ENCODE measurements around the gene UNC13D.
"Not testable (repeated sequence)": the region's sequence is repeated elsewhere in the genome, so short reads cannot be mapped to it uniquely, and the experiment has no call there.

The UNC13D gene

DNA sequence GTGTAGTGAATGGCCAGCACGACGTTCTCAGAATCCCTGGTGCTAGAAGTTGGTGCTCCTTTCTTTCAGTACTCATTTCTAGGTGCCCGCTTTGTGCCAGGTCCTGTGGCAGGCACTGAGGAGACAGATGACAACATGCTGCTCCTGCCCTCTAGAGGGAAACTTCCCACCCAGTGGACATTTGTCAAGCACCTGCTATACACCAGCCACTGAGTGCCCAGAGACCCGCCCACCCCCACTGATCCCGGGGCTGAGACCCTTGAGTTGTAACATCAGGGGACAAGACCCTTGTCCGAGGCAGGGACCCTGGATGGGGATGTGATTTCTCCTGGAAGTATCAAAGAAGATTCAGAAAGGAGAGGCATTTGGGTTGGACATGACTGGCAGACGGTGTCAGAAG, 25.1 kb downstream of the UNC13D start:
- no peak for DNase-seq

GRCh38 chr17:75818326-75818885, 25.8 kb downstream of the UNC13D start:
- no peak for DNase-seq

DNA sequence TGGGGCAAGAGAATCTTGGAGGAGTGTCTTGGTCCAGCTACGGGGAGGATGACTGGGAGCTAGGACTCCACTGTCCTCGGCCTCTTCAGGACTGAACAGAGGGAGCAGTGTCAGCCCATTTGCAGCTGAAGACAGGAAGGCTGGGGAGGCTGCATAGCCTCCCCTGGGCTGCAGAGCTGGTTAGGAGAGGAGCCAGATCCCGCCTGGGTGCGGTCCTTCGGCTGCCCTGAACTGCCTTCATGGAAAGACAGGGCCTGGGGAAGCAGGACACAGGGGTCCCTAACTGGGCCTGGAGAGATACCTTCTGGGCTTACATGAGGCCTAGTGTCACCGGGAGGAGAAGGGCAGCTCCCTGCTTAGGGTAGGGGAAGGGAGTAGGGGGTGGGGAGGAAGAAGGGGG, 26.6 kb downstream of the UNC13D start:
- DNase-seq: no peak

GRCh38 chr17:75816693-75817092, 27.5 kb downstream of the UNC13D start:
- DNase-seq: no peak

GRCh38 chr17:75815399-75815798, 28.8 kb downstream of the UNC13D start:
- no peak for DNase-seq

DNA sequence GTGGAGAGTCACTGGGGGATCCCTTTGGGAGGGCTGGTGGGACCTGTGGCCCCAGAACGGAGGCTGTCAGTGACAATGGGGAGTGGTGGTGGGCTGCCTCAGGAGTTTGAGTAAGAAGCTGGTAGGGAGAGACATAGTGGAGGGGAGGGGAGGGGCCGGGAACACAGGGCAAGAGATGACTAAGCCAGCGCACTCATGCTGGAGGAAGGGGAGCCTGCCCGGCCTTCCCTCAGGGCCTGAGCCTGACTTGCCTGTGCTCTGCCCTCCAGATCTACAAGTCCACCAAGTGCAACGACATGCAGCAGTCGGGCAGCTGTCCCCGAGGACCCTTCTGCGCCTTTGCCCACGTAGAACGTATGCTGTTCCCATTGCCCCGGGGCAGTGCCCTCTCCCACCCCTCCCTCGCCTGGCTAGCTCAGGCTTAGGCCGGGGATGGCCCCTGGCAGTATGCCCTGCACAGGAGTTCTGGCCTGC, 29.3 kb downstream of the UNC13D start:
- DNase-seq: no peak

DNA sequence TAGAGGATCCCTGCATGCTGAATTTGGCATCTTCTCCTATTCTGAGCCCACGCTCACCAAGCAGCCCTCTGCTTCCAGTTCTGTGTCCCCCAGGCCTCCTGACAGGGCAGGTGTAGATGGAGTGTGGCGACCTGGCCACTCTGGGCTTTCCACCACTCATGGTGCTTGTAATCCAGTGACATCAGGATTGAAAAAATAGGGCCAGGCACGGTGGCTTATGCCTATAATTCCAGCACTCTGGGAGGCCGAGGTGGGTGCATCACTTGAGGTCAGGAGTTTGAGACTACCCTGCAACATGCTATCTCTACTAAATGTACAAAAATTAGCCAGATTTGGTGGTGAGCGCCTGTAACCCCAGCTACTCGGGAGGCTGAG, 30.2 kb downstream of the UNC13D start:
- DNase-seq: no peak

GRCh38 chr17:75813081-75814020, 30.9 kb downstream of the UNC13D start:
- DNase-seq: no peak

DNA sequence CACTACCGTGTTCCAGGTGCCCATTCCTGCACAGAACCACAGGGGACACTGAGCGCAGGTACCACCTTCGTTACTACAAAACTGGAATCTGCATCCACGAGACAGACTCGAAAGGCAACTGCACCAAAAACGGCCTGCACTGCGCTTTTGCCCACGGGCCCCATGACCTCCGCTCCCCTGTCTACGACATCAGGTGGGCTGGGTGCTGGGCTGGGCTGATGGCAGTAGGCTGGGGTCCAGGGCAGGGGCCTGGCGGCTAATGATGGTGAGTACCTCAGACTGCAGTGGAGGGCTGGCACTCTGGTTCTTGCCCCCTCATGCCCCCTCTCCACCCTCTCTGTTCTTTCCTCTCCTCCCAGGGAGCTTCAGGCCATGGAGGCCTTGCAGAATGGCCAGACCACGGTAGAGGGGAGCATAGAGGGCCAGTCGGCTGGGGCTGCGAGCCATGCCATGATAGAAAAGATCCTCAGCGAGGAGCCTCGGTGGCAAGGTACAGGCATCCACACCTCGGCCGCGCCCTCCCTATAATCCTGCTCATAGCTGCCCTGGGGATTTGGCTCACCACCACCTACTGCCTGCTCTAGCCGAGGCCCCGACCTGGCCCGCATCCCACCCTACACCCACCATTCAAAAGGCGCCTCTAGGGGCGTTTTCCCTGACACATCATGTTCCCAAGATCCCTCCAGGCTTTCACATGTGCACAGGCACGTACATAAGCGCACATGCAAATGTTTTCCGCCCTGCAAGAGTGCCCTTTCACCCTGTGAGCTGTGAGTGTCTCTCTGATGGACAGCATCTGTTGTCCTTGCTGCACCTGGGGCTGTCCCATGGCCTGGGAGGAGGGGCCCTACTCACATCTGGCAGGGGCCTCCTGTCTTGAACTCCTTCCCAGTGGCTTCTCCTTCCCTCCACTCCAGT, 31.8 kb downstream of the UNC13D start:
- DNase-seq: no peak

GRCh38 chr17:75811174-75811573, 33.0 kb downstream of the UNC13D start:
- DNase-seq: no peak

GRCh38 chr17:75810756-75811155, 33.4 kb downstream of the UNC13D start:
- DNase-seq: not testable (repeated sequence)

GRCh38 chr17:75810216-75810615, 34.0 kb downstream of the UNC13D start:
- DNase-seq: no peak

DNA sequence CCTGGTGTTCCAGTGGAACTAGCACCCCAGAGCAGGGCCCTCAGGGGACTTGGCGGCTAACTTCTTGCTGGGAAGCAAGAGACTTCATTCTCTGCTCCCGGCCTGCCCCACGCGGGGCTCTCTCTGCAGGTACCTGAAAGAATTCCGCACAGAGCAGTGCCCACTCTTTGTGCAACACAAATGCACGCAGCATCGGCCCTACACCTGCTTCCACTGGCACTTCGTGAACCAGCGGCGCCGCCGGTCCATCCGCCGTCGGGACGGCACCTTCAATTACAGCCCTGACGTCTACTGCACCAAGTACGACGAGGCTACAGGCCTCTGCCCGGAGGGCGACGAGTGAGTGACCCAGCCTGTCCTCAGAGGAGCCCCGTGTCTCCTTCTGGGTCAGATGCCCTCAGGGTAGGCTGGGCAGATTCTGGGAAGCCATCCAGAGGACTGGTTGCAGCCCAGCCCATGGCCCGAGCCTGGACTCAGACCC, 34.5 kb downstream of the UNC13D start:
- DNase-seq: no peak

DNA sequence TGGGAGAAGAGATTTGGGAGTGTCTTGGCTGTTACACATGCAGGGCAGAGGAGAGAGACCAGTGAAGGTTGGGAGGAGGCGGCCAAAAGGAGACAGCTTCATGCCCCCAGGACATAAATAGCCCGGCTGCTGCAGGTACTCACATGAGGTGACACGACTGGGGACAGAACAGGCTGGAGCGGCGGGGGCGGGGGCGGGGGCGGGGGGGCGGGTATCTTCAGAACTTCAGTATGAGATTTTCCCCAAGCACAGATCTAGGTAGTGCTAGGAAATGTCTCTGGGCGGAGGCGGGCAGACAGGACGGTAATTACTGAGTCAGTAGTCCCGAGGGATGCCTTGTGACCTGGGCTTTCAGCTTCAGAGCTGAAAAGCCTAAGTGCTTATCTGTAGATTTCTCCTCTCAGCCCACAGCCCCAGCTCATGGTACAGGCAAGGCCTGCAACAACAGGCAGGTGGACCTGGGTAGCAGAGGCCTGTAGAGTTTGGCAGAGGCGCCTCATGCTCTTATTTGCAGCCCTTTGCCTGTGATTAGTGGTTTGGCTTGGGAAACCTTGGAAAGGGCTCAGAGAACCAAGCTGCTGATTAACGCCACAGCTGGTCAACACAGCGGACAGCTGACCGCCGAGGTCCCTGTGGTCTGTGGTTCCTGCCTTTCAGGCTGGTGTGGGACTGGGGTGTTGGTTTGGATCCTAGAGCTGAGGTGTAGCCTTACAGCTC, 35.1 kb downstream of the UNC13D start:
- DNase-seq: no peak

GRCh38 chr17:75808549-75808904, 35.7 kb downstream of the UNC13D start:
- DNase-seq: no peak

DNA sequence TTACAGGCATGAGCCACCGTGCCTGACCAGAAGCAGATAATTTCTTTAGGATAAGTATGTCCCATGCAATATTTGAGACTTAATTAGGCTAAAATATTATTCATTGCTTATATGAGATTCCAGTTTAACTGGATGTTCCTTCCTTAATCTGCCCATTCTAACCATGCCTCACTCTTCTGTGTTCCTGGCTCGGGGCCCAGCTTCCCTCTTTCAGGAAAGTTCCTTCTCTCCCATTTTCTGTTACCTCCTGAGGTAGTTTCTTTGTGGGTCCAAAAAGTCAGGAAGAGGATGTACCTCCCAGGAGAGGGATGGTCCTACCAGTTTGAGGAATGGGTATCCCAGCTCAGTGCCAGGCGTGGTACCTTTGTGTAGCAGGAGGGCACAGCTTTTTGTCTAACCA, 36.3 kb downstream of the UNC13D start:
- no peak for DNase-seq

DNA sequence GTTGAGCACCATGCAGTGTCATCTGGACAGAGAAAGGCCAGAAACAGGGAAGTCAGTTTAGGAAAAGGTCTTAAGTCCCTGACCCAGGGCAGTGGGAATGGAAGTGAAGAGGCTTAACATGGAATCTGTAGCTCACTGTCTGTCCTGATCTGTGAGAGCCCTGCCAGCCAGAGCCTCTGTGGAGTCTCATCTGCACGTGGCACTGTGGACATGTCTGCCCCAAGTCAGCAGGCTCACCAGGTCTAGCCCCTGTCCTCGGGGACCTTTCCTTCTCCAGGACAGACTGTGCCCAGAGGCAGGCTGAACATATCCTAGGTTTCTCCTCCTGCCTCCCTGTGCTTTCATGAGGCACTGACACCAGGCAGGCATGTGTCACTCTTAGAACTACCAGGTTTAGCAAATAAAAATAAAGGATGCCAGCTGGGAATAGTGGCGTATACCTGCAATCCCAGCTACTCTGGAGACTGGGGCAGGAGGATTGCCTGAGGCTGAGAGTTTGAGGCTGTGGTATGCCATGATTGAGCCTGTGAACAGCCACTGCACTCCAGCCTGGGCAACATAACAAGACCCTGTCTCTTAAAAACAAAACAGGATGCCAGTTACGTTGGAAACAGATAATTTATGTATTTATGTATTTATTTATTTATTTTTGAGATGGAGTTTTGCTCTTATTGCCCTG, 37.2 kb downstream of the UNC13D start:
- DNase-seq: no peak

DNA sequence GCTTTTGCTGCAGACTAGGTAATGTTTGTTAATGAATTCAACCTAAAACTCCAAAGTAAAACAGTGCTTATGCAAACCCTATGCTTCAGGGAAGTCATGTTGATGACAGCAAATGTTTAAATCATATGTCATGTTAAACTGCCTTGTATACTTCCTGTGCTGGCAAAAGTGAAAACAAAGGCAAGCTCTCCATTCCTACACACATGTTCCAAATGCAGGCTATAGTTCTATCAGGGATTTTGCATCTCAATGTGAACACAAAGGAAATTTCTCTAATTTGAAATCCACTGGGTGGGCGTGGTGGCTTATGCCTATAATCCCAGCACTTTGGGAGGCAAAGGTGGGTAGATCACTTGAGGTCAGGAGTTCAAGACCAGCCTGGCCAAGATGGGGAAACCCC, 40.3 kb downstream of the UNC13D start:
- DNase-seq: no peak

GRCh38 chr17:75799402-75799801, 44.8 kb downstream of the UNC13D start:
- no peak for DNase-seq

DNA sequence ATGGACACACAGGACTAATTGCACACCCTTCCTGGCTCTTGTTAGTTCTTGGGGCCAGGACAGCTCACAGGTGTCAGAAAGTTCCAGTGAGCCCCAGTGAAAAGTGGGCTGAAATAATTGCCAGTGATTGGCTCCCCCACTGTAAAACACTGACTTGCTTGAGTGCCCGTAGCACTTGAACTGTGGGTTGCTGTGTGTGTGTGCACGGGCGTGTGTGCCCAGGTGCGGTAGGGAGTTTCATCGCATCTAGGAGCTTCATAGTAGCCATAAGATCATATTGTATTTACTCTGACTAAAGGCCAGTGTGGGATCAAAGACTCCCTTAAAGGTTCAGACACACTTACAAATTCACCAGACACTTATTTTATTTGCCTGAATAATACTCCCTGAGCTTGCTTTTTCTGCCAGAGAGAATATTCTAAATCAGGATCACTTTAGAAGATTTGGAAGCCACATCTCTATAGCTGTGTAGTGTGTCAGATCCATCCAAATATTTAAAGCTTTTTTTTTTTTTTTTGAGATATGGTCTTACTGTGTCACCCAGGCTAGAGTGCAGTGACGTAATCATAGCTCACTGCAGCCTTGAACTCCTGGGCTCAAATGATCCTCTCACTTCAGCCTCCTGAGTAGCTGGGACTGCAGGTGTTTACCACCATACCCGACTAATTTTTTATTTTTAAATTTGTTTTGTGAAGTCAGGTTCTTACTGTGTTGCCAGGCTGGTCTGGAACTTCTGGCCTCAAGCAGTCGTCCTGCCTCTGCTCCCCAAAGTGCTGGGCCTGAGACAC, 48.2 kb downstream of the UNC13D start:
- no peak for DNase-seq

DNA sequence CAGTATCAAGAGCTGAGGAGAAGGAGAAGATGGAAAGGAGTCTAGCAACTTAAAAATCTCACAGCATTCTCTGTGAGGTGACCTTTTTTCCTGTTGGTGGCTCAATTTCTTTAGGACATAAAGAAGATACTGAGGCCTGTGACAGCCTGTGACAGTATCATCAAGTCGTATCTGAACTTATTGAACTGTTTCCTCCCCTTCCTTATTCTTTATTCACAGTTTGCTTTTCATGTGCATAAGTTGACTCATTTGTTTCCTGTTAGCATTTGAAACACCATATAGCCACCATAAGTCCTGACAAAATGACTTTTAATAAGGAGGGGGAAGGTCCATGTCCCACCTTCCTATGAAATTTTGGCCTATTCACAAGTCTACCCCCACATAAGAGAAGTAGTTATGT, 50.7 kb downstream of the UNC13D start:
- no peak for DNase-seq

Data from activated CD4-positive, alpha-beta T cell treated with anti-CD3 and anti-CD28 coated beads, Interleukin-2, amount 50 U/mL, for 1 hour (primary cell).